ENCODE measurements around the gene PUDP.

DNA sequence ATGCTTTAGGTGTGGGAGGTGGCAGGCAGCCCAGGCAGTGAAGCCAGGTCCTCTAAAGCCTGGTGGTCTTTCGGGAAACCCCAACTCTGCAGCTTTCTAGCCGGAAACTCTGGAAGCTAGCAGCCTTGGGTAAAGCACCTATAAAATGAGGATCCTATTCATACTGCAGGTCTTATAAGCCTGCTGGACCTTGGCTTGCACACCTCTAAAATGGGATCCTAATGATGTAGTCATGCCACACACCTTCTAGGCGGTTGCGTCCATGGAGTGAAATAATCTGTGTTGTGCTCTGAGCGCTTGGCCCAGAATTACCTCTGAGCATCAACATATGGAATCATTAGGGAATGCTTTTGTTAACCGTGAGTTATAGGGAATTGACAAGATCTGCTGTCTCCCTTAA, 36.4 kb downstream of the PUDP start:
- TF ChIP-seq, protein P1, sequence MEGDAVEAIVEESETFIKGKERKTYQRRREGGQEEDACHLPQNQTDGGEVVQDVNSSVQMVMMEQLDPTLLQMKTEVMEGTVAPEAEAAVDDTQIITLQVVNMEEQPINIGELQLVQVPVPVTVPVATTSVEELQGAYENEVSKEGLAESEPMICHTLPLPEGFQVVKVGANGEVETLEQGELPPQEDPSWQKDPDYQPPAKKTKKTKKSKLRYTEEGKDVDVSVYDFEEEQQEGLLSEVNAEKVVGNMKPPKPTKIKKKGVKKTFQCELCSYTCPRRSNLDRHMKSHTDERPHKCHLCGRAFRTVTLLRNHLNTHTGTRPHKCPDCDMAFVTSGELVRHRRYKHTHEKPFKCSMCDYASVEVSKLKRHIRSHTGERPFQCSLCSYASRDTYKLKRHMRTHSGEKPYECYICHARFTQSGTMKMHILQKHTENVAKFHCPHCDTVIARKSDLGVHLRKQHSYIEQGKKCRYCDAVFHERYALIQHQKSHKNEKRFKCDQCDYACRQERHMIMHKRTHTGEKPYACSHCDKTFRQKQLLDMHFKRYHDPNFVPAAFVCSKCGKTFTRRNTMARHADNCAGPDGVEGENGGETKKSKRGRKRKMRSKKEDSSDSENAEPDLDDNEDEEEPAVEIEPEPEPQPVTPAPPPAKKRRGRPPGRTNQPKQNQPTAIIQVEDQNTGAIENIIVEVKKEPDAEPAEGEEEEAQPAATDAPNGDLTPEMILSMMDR (IDR thresholded peaks at IDR 0.05; ENCODE audit: low read length) = no peak
- no peak for TF ChIP-seq EZH2 (IDR thresholded peaks at IDR 0.05; ENCODE audit: borderline replicate concordance, low read length)

Measured in OCI-LY1 (cell line).